DND-41 (cell line): Measurements from ENCODE around the gene OR52I1.

Experiments
- CTCF ChIP-seq: IDR thresholded peaks from 2 replicates; pipeline ENCODE4 v1.5.1; 2012; ENCODE audit warnings: borderline replicate concordance, low read length, moderate library complexity, mild to moderate bottlenecking; ENCODE audit not compliant: poor library complexity, severe bottlenecking; ENCODE audit errors: extremely low read depth
- EZH2 ChIP-seq: IDR thresholded peaks from 3 replicates; pipeline ENCODE4 v1.6.1; 2012; ENCODE audit warnings: borderline replicate concordance, low read depth, mild to moderate bottlenecking, moderate library complexity, low read length, inconsistent platforms; ENCODE audit not compliant: severe bottlenecking

GRCh38 chr11:4637662-4638047, 43.8 kb downstream of the OR52I1 start:
- no peak for TF ChIP-seq CTCF
- no peak for TF ChIP-seq EZH2
